ENCODE results near the gene PLXNA3.

DNA sequence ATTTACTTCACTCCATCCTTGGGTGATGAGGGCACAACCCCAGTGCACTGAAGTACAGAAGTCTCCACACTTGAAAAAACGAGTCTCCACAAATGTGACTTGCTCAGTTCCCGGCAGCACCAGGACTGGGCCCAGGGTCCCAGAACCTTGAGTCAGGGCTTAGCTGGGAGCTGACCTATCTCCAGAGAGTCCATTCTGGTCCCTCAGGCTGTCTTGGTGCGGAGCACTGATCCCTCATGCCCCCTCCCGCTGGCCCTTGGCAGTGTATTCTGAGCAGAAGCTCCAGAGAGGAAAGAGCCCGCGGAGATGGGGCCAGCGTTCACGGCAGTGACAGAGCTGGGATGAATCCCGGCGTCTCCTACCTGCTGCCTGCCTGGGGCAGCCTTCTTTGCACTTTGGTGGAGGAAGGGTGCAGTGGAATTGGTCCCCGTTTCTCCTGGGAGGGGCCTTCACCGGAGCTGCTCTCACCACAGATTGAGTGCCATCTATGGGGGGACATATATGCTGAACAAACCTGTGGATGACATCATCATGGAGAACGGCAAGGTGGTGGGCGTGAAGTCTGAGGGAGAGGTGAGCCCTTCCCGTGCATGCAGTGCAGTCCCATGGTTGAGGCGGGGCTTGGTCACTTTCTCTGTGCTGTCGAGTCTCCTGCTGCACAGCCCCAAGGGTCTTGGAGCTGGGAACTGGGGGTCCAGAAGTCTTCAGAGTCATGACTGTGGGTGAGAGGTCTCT lies 17.3 kb upstream of the PLXNA3 start:
- TF ChIP-seq POLR2AphosphoS5 (IDR thresholded peaks at IDR 0.05; ENCODE audit: borderline replicate concordance, low read depth, low read length): no peak
- TF ChIP-seq EZH2 (IDR thresholded peaks at IDR 0.05): no peak
- no peak for TF ChIP-seq FOXP2 (optimal IDR thresholded peaks at IDR 0.05; ENCODE audit: control extremely low read depth, extremely low read length, insufficient read depth)

All from SK-N-MC (cell line).